Tibial artery (tissue), 4 donors: ENCODE measurements around the gene NPC1.

Source experiments
- DNase-seq, 2 donors: peaks; one replicate each; pipeline ENCODE4 v3.0.0-alpha.2; 2019
- H3K27ac ChIP-seq, 2 donors: fragments of 200-600 bp; sonication (generic) in 1 of 2; 1 replicate in 1 of 2; 2 replicates in 1 of 2; pipeline ENCODE4 v1.5.1; 2018 to 2019; ENCODE audit warnings: mild to moderate bottlenecking in 1 of 2
- H3K27me3 ChIP-seq, 2 donors: fragments of 200-600 bp; sonication (generic) in 1 of 2; one replicate each; pipeline versions ENCODE4 v1.5.1 to v1.6.0; 2016 to 2019
- H3K36me3 ChIP-seq, 3 donors: fragments of 200-600 bp; sonication (generic) in 2 of 3; one replicate each; pipeline ENCODE4 v1.5.1; 2016 to 2019; ENCODE audit warnings: mild to moderate bottlenecking in 2 of 3
- H3K4me1 ChIP-seq, 4 donors: fragments of 200-600 bp; sonication (generic) in 2 of 4; 1 replicate in 3 of 4; 2 replicates in 1 of 4; pipeline ENCODE4 v1.5.1; 2016 to 2019
- H3K4me3 ChIP-seq, 2 donors: fragments of 200-600 bp; sonication (generic) in 1 of 2; 1 replicate in 1 of 2; 2 replicates in 1 of 2; pipeline ENCODE4 v1.5.1; 2018 to 2019; ENCODE audit warnings: mild to moderate bottlenecking in 2 of 2
- H3K9me3 ChIP-seq, 3 donors: fragments of 200-600 bp; sonication (generic) in 1 of 3; one replicate each; pipeline ENCODE4 v1.5.1; 2016 to 2019
- CTCF ChIP-seq, 2 experiments: fragments of 200-600 bp in 1 of 2; fragments of 450-650 bp in 1 of 2; IDR thresholded peaks; one replicate each; pipeline ENCODE4 v1.5.1; 2017 to 2019; ENCODE audit warnings: antibody characterized with exemption in 2 of 2, mild to moderate bottlenecking in 1 of 2, moderate library complexity in 1 of 2
- intact Hi-C: fragments of 100-400 bp; cut with DNase I; formaldehyde crosslinking; loops from one replicate; pipeline ENCODE4 v1.15.0; 2023; ENCODE audit warnings: low total_unique reads

Gene NPC1

GRCh38 chr18:23592911-23593310 lies 6.6 kb upstream of the NPC1 start:
- H3K4me3 ChIP-seq = no peak overlapping the region
- DNase-seq = no peak
- H3K36me3 ChIP-seq = no peaks in the 10 kb centered on the region
- no peak for TF ChIP-seq CTCF (IDR thresholded peaks at IDR 0.05)
- H3K4me1 ChIP-seq = no peaks in the 10 kb centered on the region
- no peaks in the 10 kb centered on the region for H3K27me3 ChIP-seq
- H3K9me3 ChIP-seq = no peaks in the 10 kb centered on the region
- no peak overlapping the region for H3K27ac ChIP-seq
- intact Hi-C loops = no loop called here

- peaks cover 0 to 5% (median 4%) of the 10 kb centered on the region in 4 donors for H3K4me1 ChIP-seq
- intact Hi-C loops = no loop called here
- TF ChIP-seq CTCF (IDR thresholded peaks at IDR 0.05) = no peak
- H3K27ac ChIP-seq = no peak overlapping the region
- no peaks in the 10 kb centered on the region for H3K27me3 ChIP-seq
- no peaks in the 10 kb centered on the region for H3K36me3 ChIP-seq
- no peak for DNase-seq
- H3K9me3 ChIP-seq = no peaks in the 10 kb centered on the region
- H3K4me3 ChIP-seq = no peak overlapping the region
Observed at GRCh38 chr18:23591011-23591410, 4.7 kb upstream of the NPC1 start.

- TF ChIP-seq CTCF (IDR thresholded peaks at IDR 0.05) = no peak
- no peak for DNase-seq
- Histone ChIP-seq H3K4me3 (no peak overlapping the region), H3K27me3 (no peaks in the 10 kb centered on the region), H3K27ac (no peak overlapping the region), H3K4me1 (peaks cover 0 to 23% (median 18%) of the 10 kb centered on the region in 4 donors), H3K36me3 (no peaks in the 10 kb centered on the region), H3K9me3 (no peaks in the 10 kb centered on the region)
- intact Hi-C loops = loop anchor here (5.0 kb wide), 2 partner anchors 72 to 657 kb away; partner anchors contain the start of gene RBBP8
Observed at GRCh38 chr18:23588836-23589560, 2.7 kb upstream of the NPC1 start.

GRCh38 chr18:23587220-23587642 lies 925 bp upstream of the NPC1 start:
- Histone ChIP-seq H3K4me1 (peaks cover 0 to 41% (median 27%) of the 10 kb centered on the region in 4 donors), H3K27ac (peak overlapping the region; percentile 98 to 99), H3K27me3 (no peaks in the 10 kb centered on the region), H3K36me3 (no peaks in the 10 kb centered on the region), H3K9me3 (no peaks in the 10 kb centered on the region), H3K4me3 (peak overlapping the region; percentile 80 to 98)
- intact Hi-C loops = loop anchor here (5.0 kb wide), 2 partner anchors 70 to 655 kb away; partner anchors contain the start of gene RBBP8
- DNase-seq = no peak
- TF ChIP-seq CTCF (IDR thresholded peaks at IDR 0.05) = peak in 1 of 2 experiments; percentile 0

GRCh38 chr18:23585897-23586248 lies 433 bp downstream of the NPC1 start:
- TF ChIP-seq CTCF (IDR thresholded peaks at IDR 0.05) = no peak
- Histone ChIP-seq H3K27ac (peak overlapping the region; percentile 98 to 99), H3K27me3 (no peaks in the 10 kb centered on the region), H3K36me3 (no peaks in the 10 kb centered on the region), H3K4me3 (peak overlapping the region; percentile 80 to 98), H3K4me1 (peaks cover 0 to 47% (median 27%) of the 10 kb centered on the region in 4 donors), H3K9me3 (no peaks in the 10 kb centered on the region)
- DNase-seq = no peak
- intact Hi-C loops = loop anchor here (1.0 to 5.0 kb wide), 3 partner anchors 69 to 654 kb away; partner anchors contain the start of genes RBBP8 and RMC1
